Naive thymus-derived CD4-positive, alpha-beta T cell (primary cell): Measurements from ENCODE around the gene KCNT1. TPM values are rescaled to one million over a fixed set of nuclear protein-coding genes. Genes with fewer than 3 reads are reported as not detected.
A peak's percentile ranks its signal among the peaks of the same experiment; 100 is the strongest.

Experiments used
- ATAC-seq: fragments of 150-1000 bp; cut with Tn5 transposase; 2 replicates; pipeline ENCODE4 v1.10.0; 2021; ENCODE audit warnings: mild to moderate bottlenecking, moderate library complexity
- CTCF ChIA-PET: fragments of 350-600 bp; sonication (Branson Sonifier 250); formaldehyde crosslinking; loops from one replicate; lab custom pipeline; 2021; ENCODE audit warnings: antibody characterized with exemption; lab: Charles Lee
- POLR2A ChIA-PET: fragments of 350-600 bp; sonication (Branson Sonifier 250); formaldehyde crosslinking; loops from one replicate; lab custom pipeline; 2021; ENCODE audit warnings: antibody characterized with exemption, inconsistent platforms; lab: Charles Lee
- DNase-seq, 9 donors: peaks; one replicate each; pipeline versions ENCODE4 v3.0.0 to v3.0.0-alpha.2; 2020 to 2022; ENCODE audit warnings: mixed read lengths in 1 of 9
- H3K27ac ChIP-seq: one replicate; pipeline ENCODE4 v1.7.0; 2013; ENCODE audit warnings: mild to moderate bottlenecking, low read depth, low read length, moderate library complexity
- H3K27me3 ChIP-seq, 2 donors: one replicate each; pipeline ENCODE4 v1.7.0; 2013; ENCODE audit warnings: low read length in 2 of 2, mild to moderate bottlenecking in 2 of 2, moderate library complexity in 2 of 2; ENCODE audit not compliant: control insufficient read depth in 2 of 2, insufficient read depth in 2 of 2
- H3K36me3 ChIP-seq, 3 experiments: 1 replicate in 2 of 3; 2 replicates in 1 of 3; pipeline ENCODE4 v1.7.0; 2013; ENCODE audit warnings: low read length in 3 of 3, mild to moderate bottlenecking in 3 of 3, moderate library complexity in 1 of 3; ENCODE audit not compliant: insufficient read depth in 3 of 3, control insufficient read depth in 2 of 3
- H3K4me1 ChIP-seq, 2 donors: one replicate each; pipeline ENCODE4 v1.7.0; 2013; ENCODE audit warnings: low read length in 2 of 2, mild to moderate bottlenecking in 2 of 2, moderate library complexity in 1 of 2; ENCODE audit not compliant: control insufficient read depth in 2 of 2, insufficient read depth in 2 of 2
- H3K4me3 ChIP-seq: 2 replicates; pipeline ENCODE4 v1.7.0; 2013; ENCODE audit warnings: mild to moderate bottlenecking, low read length
- H3K9me3 ChIP-seq, 3 experiments: 1 replicate in 2 of 3; 2 replicates in 1 of 3; pipeline ENCODE4 v1.7.0; 2013; ENCODE audit warnings: low read length in 3 of 3; ENCODE audit not compliant: control insufficient read depth in 2 of 3
- H3K27ac Mint-ChIP-seq, 9 donors: one replicate each; pipeline ENCODE4 v1.8.0; 2020 to 2022; ENCODE audit warnings: mixed read lengths in 9 of 9, mild to moderate bottlenecking in 8 of 9, moderate library complexity in 5 of 9, inconsistent platforms in 2 of 9
- H3K27me3 Mint-ChIP-seq, 5 donors: one replicate each; pipeline ENCODE4 v1.8.0; 2021 to 2022; ENCODE audit warnings: mixed read lengths in 5 of 5, mild to moderate bottlenecking in 1 of 5
- H3K36me3 Mint-ChIP-seq, 5 donors: one replicate each; pipeline ENCODE4 v1.8.0; 2020 to 2022; ENCODE audit warnings: mixed read lengths in 5 of 5, mild to moderate bottlenecking in 3 of 5, inconsistent platforms in 1 of 5
- H3K4me1 Mint-ChIP-seq, 7 donors: one replicate each; pipeline ENCODE4 v1.8.0; 2020 to 2022; ENCODE audit warnings: mixed read lengths in 7 of 7, mild to moderate bottlenecking in 3 of 7, inconsistent platforms in 1 of 7
- H3K4me3 Mint-ChIP-seq, 10 donors: one replicate each; pipeline ENCODE4 v1.8.0; 2020 to 2022; ENCODE audit warnings: mild to moderate bottlenecking in 10 of 10, mixed read lengths in 10 of 10, moderate library complexity in 6 of 10, inconsistent platforms in 2 of 10
- H3K9me3 Mint-ChIP-seq, 11 donors: one replicate each; pipeline ENCODE4 v1.8.0; 2020 to 2022; ENCODE audit warnings: mixed read lengths in 11 of 11, mild to moderate bottlenecking in 4 of 11, inconsistent platforms in 1 of 11, moderate library complexity in 1 of 11
- intact Hi-C, 2 donors: fragments of 100-400 bp; cut with micrococcal nuclease; formaldehyde crosslinking; loops; one replicate each; pipeline ENCODE4 v1.15.1; 2023
- polyA plus RNA-seq, 2 donors: library from polyadenylated mRNA; unstranded; fragments of 300-500 nt; fragmentation: Illumina TruSeq; gene quantifications; one replicate each; pipeline ENCODE4 v1.2.3, GENCODE V29; 2021
- total RNA-seq, 6 experiments: library from RNA in 5 of 6; stranded (reverse) in 5 of 6; gene quantifications; 1 replicate in 5 of 6; 2 replicates in 1 of 6; pipeline ENCODE4 v1.2.3 and lab custom pipeline; 2021 to 2026

Gene KCNT1
- total and polyA plus RNA-seq, 7 experiments from 2014 or later: 0.29 TPM; not detected in 6

- POLR2A ChIA-PET: no interaction called here
- no peak overlapping the region for H3K4me3 Mint-ChIP-seq
- Histone ChIP-seq H3K4me3 (no peak overlapping the region), H3K4me1 (no peaks in the 10 kb centered on the region), H3K27me3 (no peaks in the 10 kb centered on the region), H3K27ac (no peak overlapping the region), H3K36me3 (no peaks in the 10 kb centered on the region), H3K9me3 (peaks cover 0 to 5% (median 0%) of the 10 kb centered on the region in 3 experiments)
- intact Hi-C loops: no loop called here
- peaks cover 0 to 4% (median 0%) of the 10 kb centered on the region in 7 donors for H3K4me1 Mint-ChIP-seq
- ATAC-seq (no peak), DNase-seq (no peak)
- H3K27me3 Mint-ChIP-seq: peaks cover 0 to 16% (median 5%) of the 10 kb centered on the region in 5 donors
- peaks cover 0 to 3% (median 0%) of the 10 kb centered on the region in 11 donors for H3K9me3 Mint-ChIP-seq
- no peak overlapping the region for H3K27ac Mint-ChIP-seq
- CTCF ChIA-PET: no interaction called here
- no peaks in the 10 kb centered on the region for H3K36me3 Mint-ChIP-seq
Measured at GRCh38 chr9:135757356-135757755, 55.4 kb downstream of the KCNT1 start.

DNA sequence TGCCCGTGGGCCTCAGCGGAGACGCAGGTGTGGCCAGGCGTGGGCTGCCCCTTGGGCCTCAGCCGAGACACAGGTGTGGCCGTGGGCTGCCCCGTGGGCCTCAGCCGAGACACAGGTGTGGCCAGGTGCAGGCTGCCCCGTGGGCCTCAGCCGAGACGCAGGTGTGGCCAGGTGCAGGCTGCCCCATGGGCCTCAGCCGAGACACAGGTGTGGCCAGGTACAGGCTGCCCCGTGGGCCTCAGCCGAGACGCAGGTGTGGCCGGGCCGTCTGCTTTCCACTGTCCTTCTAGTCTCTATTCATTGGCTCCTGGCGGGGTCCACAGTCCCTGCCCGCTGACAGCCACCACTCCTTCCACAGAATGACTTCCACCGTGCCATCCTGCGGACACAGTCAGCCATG, 56.1 kb downstream of the KCNT1 start:
- Histone ChIP-seq H3K27ac (no peak overlapping the region), H3K9me3 (peaks cover 0 to 5% (median 0%) of the 10 kb centered on the region in 3 experiments), H3K27me3 (no peaks in the 10 kb centered on the region), H3K36me3 (no peaks in the 10 kb centered on the region), H3K4me1 (no peaks in the 10 kb centered on the region), H3K4me3 (no peak overlapping the region)
- Mint-ChIP-seq H3K4me1 (peaks cover 0 to 4% (median 0%) of the 10 kb centered on the region in 7 donors), H3K9me3 (peaks cover 0 to 3% (median 0%) of the 10 kb centered on the region in 11 donors), H3K4me3 (no peak overlapping the region), H3K27me3 (peaks cover 0 to 11% (median under 1%) of the 10 kb centered on the region in 5 donors), H3K27ac (no peak overlapping the region), H3K36me3 (no peaks in the 10 kb centered on the region)
- CTCF ChIA-PET: no interaction called here
- intact Hi-C loops: no loop called here
- no peak for DNase-seq
- ATAC-seq: no peak
- POLR2A ChIA-PET: no interaction called here

DNA sequence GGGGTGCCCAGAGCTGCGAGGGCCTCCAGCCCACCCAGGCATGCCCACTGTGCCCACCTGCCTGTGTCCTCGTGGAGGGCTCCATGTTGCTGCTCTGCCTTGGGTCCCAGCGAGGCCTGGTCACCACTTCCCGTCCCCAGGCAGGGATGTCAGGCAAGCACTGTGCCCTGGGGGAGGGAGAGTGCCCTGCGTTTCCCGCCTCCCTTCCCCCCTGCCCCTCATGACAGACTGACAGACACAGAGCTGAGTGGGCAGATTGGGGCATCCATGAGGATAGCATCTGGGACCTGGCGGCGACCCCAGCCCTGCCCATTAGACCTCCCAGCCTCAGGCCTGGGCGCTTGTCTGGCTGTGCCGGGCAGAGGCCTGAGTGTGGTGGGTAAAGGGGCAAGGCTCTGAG, 56.9 kb downstream of the KCNT1 start:
- no peak overlapping the region for H3K4me3 ChIP-seq
- ATAC-seq: no peak
- intact Hi-C loops: no loop called here
- POLR2A ChIA-PET: no interaction called here
- H3K36me3 ChIP-seq: no peaks in the 10 kb centered on the region
- H3K27me3 ChIP-seq: no peaks in the 10 kb centered on the region
- peaks cover 0 to 3% (median 0%) of the 10 kb centered on the region in 11 donors for H3K9me3 Mint-ChIP-seq
- CTCF ChIA-PET: no interaction called here
- no peak overlapping the region for H3K27ac ChIP-seq
- H3K36me3 Mint-ChIP-seq: no peaks in the 10 kb centered on the region
- H3K9me3 ChIP-seq: peaks cover 0 to 5% (median 0%) of the 10 kb centered on the region in 3 experiments
- H3K27me3 Mint-ChIP-seq: peaks cover 0 to 11% (median 0%) of the 10 kb centered on the region in 5 donors
- no peak overlapping the region for H3K4me3 Mint-ChIP-seq
- H3K4me1 Mint-ChIP-seq: peaks cover 0 to 4% (median 0%) of the 10 kb centered on the region in 7 donors
- no peaks in the 10 kb centered on the region for H3K4me1 ChIP-seq
- no peak overlapping the region for H3K27ac Mint-ChIP-seq
- DNase-seq: no peak

- CTCF ChIA-PET: no interaction called here
Measured at GRCh38 chr9:135759676-135760300, 57.8 kb downstream of the KCNT1 start.

GRCh38 chr9:135760465-135760864, 58.5 kb downstream of the KCNT1 start:
- Mint-ChIP-seq H3K27me3 (peaks cover 0 to 11% (median 0%) of the 10 kb centered on the region in 5 donors), H3K9me3 (peaks cover 0 to 9% (median 1%) of the 10 kb centered on the region in 11 donors), H3K4me1 (peaks cover 0 to 4% (median 0%) of the 10 kb centered on the region in 7 donors), H3K4me3 (no peak overlapping the region), H3K27ac (no peak overlapping the region), H3K36me3 (no peaks in the 10 kb centered on the region)
- ChIA-PET POLR2A (no interaction called here), CTCF (no interaction called here)
- Histone ChIP-seq H3K4me1 (no peaks in the 10 kb centered on the region), H3K27me3 (no peaks in the 10 kb centered on the region), H3K27ac (no peak overlapping the region), H3K36me3 (no peaks in the 10 kb centered on the region), H3K4me3 (no peak overlapping the region), H3K9me3 (peaks cover 0 to 9% (median 0%) of the 10 kb centered on the region in 3 experiments)
- intact Hi-C loops: no loop called here
- DNase-seq (no peak), ATAC-seq (no peak)

More at GRCh38 chr9:135759676-135760300, 57.8 kb downstream of the KCNT1 start:
- no peaks in the 10 kb centered on the region for H3K4me1 ChIP-seq
- ATAC-seq (peak; percentile 26), DNase-seq (no peak)
- Mint-ChIP-seq H3K27ac (no peak overlapping the region), H3K4me1 (peaks cover 0 to 4% (median 0%) of the 10 kb centered on the region in 7 donors), H3K4me3 (no peak overlapping the region), H3K36me3 (no peaks in the 10 kb centered on the region), H3K27me3 (peaks cover 0 to 11% (median 0%) of the 10 kb centered on the region in 5 donors), H3K9me3 (peaks cover 0 to 4% (median under 1%) of the 10 kb centered on the region in 11 donors)
- H3K36me3 ChIP-seq: no peaks in the 10 kb centered on the region
- intact Hi-C loops: no loop called here
- H3K9me3 ChIP-seq: peaks cover 0 to 7% (median 0%) of the 10 kb centered on the region in 3 experiments
- no peak overlapping the region for H3K27ac ChIP-seq
- POLR2A ChIA-PET: no interaction called here
- H3K4me3 ChIP-seq: no peak overlapping the region
- no peaks in the 10 kb centered on the region for H3K27me3 ChIP-seq

DNA sequence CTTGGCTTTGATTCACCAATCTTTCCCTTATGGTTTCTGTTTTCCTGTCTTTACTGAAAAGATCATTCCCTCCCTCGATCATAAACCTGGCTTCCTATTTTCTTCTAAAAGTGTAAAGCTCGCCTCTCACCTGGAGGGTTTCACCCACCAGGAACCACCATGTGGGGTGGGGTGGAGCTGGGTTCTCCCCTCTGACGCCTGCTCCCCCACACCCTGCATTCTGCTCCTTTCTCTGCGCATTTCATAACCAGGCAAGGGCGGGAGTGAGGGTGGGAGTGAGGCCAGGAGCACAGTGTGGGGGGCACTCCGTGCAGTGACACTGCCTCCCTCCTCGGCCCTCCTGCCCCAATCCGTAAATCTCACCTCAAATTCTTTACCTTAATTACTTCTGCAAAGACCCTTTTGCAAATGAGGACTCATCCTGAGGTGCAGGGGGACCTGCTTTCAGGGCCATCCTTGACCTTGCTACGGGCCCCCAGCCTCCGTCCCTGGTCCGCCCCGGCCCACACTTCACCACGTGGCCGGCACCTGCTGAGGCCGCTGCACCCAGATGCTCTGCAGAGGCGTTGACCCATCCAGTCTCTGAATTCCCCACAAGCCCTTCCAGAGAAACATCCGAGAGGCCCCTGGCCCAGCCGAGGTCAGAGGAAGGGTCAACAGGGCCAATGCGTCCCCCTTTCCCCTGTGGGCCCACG, 59.3 kb downstream of the KCNT1 start:
- ChIA-PET CTCF (no interaction called here), POLR2A (no interaction called here)
- Histone ChIP-seq H3K9me3 (peaks cover 0 to 16% (median 4%) of the 10 kb centered on the region in 3 experiments), H3K4me1 (no peaks in the 10 kb centered on the region), H3K27me3 (no peaks in the 10 kb centered on the region), H3K36me3 (no peaks in the 10 kb centered on the region), H3K27ac (no peak overlapping the region), H3K4me3 (no peak overlapping the region)
- Mint-ChIP-seq H3K27ac (no peak overlapping the region), H3K9me3 (peaks cover 0 to 15% (median 5%) of the 10 kb centered on the region in 11 donors), H3K36me3 (no peaks in the 10 kb centered on the region), H3K27me3 (peaks cover 0 to 11% (median 0%) of the 10 kb centered on the region in 5 donors), H3K4me1 (peaks cover 0 to 4% (median 0%) of the 10 kb centered on the region in 7 donors), H3K4me3 (no peak overlapping the region)
- DNase-seq (no peak), ATAC-seq (no peak)
- intact Hi-C loops: no loop called here
